GM18868 (cell line): ENCODE data around the gene ACIN1.
"Not testable (repeated sequence)": the region's sequence is repeated elsewhere in the genome, so short reads cannot be mapped to it uniquely, and the experiment has no call there.

ENCODE experiments used
- ATAC-seq: cut with Tn5 transposase; IDR thresholded peaks from one replicate; pipeline ENCODE4 v1.9.1; 2021; ENCODE audit warnings: mild to moderate bottlenecking, moderate library complexity; ENCODE audit not compliant: unreplicated experiment

ACIN1 gene

DNA sequence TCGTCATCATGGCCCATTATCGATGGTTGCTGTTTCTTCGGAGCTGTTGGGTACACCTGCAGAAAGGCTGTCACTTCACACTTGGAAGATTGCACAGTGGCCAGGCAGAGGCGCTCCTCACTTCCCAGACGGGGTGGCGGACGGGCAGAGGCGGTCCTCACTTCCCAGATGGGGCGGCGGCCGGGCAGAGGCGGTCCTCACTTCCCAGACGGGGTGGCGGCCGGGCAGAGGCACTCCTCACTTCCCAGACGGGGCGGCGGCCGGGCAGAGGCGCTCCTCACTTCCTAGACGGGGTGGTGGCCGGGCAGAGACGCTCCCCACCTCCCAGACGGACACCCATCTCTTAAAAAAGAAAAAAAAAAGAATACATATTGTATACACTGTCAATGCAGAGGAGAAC is 13.2 kb upstream of the ACIN1 start:
- ATAC-seq: not testable (repeated sequence)

DNA sequence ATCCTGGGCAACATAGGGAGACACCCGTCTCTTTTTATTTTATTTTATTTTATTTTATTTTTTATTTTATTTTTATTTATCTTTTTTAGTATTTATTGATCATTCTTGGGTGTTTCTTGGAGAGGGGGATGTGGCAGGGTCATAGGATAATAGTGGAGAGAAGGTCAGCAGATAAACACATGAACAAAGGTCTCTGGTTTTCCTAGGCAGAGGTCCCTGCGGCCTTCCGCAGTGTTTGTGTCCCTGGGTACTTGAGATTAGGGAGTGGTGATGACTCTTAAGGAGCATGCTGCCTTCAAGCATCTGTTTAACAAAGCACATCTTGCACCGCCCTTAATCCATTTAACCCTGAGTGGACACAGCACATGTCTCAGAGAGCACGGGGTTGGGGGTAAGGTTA is 12.7 kb upstream of the ACIN1 start:
- not testable (repeated sequence) for ATAC-seq

DNA sequence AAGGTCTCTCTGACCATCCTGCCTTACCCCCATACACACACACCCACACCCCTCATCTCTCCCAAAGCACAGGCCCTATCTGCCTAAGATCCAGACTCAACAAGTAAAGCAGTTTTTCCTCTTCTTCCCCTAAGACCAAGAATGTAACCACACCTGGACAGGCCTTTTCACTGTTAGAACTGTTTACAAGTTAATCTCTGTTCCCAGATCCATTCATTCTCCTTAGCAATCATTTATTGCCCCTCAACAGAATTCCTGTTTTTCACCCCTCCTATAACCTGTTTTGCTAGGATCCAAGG is 11.8 kb upstream of the ACIN1 start:
- ATAC-seq: no peak

DNA sequence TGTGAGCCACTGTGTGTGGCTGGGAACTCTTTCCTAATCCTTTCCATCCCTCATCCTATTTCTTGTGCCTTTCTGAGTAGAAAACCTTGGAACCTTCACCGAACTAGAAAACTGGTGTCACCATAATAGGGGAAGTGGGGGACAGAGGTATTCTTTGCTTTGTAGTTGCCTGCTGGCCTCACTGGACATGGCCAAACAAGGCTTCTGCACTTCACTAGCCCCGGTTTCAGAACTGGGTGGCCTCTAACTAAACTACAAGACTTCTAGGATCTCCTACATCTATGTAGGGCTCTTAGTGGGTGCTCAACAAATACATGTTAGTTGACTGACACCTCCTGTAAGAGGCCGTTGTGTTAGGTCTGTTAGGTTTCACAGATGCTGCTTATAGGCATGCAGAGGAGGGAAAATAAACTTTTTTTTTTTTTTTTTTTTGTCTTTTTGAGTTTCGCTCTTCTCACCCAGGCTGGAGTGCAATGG is 10.4 kb upstream of the ACIN1 start:
- no peak for ATAC-seq

DNA sequence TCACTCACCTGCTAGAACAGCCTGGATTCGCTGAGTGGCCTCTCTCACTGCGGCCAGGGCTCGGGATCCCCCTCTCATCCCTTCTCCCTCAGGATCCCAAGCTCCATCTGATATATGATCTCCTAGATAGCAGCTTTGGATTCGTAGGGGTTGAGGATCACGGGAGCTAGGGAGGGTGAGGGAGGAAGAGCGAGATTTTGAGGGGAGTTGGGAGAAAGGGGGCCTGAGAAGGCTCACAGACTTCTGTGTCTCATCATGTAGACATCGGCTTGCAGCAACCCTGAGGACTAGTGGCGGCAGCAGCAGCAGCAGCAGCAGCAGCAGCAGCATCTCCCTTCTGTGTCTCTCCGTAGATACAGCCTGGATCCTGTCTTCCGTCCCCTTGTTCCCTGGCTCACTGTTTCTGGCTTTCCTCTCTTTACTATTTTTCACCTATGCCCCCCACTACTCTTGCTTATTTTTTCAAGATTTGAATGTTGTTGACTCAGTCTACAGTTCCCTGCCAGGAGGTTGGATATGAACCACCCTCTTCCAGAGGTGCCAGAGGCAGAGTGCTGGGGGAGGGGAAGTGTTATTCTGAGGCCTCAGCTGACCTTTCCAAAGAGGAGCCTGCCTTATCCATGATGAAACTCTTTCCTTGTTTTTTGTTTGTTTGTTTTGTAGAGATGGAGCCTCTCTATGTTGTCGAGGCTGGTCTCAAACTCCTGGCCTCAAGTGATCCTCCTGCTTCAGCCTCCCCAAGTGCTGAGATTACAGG is 9.8 kb upstream of the ACIN1 start, which contains the start of gene CIROP:
Gene CIROP (minus strand): TSS at position 399 of the 757 bp plus-strand sequence. CDS start 69 bp downstream, at position 330.
- no peak for ATAC-seq

DNA sequence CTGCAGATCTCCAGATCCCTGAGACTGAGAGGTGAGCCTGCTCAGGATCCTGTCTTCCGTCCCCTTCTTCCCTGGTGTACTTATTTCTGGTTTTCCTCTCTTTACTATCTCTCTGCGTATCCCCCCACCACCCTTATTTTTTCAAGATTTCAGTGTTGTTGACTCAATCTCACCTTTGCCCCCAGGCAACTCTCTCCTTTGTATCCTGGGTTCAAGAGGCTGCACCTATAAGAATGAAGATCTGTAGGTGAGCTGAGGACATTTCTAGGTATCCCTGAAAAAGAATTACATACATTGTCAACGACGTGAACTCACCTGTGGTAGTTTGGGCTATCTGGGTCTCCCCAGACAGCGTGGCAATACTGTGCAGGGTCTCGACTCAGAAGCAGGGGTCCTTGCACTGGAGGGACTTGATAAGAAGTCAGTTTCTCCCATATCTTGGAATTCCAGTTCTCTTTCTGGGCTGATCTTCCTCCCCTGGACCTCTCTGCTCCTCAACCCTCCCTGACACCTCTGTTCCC is 9.2 kb upstream of the ACIN1 start:
- no peak for ATAC-seq

DNA sequence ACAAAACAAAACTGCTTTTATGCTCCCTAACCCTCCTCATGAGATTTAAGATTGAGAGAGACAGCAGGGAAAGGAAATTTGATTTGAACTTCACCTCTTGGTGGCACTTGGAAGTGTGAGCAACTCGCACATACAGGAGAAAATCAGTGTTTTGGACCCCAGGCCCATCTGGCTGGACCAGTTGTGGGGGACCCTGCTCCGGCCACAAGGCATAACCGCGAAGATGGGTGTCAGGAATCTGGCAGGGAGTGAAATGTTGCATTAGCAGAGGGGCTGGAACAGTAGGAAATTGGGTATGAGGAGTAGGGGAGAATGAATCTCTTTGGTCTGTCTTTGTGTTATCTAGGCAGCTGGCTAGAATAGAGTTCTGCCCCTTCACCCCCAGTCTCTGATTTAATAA is 8.6 kb upstream of the ACIN1 start:
- no peak for ATAC-seq

DNA sequence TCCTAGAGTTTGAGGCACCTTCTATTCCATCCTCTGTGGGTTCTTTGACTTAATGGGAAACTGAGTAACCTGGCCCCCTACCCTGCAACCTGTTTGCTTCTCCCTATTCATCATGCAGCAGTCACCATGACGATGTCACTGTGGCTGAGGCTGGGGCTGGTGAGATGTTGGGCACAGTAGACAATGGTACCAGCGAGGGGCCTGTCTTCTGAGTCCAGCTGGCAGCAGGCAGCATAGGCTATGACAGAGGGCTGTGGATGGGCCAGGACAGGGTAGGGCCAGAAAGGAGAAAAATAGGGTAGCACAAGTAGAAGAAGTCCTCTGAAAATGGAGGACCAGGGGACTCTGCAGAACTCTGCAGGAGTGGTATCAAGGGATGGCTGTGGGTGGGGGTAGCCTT is 7.9 kb upstream of the ACIN1 start:
- ATAC-seq: no peak

DNA sequence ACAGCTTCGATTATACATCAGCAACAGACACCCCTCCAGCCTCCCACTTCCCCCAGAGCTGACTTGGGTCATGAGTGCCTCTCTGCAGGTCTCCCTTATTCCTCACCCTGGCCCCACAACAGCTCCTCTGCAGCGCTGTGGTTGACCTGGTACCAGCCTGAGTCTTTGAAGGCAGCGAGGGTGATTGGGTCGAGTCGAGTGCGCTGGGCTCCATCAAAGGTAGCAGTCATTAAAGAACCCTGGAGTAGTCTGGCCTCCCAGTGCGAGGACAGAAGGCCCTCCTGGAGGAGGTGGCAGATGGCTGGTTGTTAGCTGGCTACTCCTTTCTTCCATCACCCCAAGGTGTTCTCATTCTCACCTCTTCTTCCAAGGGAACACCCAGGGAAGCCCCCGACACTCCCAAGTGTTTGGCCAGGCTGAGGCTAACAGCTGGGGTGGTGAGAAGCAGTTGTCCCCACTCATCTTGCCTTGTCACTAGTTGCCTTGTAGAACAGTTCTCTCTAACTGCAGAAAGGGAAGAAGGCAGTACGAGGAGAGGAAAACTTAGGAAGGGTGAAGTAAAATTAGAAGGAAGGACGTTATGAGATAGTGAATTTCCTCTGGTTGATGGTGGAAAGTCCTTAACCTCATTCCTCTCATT is 7.2 kb upstream of the ACIN1 start:
- ATAC-seq: no peak

DNA sequence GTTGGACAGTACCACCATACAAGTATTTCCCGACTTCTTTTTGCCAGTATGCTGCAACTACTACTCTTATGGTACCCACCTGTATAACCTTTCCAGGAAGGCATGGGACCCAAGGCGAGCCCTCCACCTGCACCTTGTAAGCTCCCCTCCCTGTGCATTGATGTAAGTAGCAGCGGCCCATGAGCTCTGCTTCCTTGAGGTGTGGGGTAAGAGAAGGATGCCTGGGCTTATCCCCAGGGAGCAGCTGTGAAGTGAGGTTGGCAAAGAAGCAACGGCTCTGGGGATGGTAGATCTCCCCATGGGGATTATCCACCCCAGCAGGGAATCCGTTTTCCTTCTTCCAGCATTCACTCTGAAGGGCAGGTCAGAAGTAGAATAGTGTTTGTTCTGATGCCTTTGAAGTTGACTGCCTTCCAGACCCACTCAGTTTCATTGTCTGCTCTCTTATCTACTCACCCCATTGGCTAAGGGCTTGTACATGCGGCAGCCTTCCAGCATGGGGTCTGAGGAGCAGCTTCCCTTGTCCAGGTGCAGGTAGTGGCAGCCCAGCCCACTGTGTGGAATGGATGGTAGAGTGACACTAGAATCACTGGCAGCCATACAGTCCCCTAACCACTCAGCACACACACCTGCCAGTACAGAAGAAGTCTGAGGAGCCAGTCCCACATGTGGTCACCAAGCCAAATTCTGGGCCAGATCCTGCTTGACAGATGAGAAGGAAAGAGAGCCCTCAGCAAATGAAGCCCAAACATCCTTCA is 6.5 kb upstream of the ACIN1 start:
- ATAC-seq: no peak

DNA sequence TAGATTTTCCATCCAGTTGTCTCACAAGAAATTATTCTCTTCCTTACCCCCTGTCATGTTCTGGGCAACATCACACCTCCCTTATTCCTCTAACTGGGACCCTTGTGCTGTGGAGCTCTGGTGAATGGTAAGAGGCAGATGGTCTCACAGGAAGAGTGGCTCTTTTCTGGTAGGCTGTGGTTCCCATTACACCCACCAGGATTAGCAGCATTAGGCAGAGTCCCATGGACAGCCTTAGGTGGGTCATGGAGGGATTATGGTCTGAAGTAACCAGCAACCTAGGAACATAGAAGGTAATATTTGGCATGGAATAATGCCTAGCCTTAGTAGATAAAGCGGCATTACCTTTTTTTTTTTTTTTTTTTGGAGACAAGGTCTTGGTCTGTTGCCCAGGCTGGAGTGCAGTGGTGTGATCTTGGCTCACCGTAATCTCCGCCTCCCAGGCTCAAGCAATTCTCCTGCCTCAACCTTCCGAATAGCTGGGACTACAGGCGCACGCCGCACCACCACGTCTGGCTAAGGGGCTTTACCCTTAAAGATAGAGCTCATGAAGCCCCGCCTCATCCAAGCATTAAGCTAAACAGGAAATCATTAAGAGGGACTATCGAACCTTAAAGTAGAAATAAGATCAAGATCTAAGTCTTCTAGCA is 4.4 kb upstream of the ACIN1 start:
- no peak for ATAC-seq

DNA sequence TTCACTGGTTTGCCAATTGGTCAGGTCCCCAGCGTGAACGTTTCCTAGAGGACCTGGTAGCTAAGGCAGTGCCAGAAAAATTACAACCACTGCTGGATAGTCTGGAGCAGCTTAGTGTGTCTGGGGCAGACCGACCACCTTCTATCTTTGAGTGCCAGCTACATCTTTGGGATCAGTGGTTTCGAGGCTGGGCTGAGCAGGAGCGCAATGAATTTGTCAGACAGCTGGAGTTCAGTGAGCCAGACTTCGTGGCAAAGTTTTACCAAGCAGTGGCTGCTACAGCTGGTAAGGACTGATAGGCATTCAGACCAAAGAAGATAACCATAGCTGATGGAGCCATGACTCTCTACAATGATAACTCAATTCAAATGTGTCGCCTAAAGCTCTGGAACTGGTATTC is 2.9 kb upstream of the ACIN1 start:
- no peak for ATAC-seq

DNA sequence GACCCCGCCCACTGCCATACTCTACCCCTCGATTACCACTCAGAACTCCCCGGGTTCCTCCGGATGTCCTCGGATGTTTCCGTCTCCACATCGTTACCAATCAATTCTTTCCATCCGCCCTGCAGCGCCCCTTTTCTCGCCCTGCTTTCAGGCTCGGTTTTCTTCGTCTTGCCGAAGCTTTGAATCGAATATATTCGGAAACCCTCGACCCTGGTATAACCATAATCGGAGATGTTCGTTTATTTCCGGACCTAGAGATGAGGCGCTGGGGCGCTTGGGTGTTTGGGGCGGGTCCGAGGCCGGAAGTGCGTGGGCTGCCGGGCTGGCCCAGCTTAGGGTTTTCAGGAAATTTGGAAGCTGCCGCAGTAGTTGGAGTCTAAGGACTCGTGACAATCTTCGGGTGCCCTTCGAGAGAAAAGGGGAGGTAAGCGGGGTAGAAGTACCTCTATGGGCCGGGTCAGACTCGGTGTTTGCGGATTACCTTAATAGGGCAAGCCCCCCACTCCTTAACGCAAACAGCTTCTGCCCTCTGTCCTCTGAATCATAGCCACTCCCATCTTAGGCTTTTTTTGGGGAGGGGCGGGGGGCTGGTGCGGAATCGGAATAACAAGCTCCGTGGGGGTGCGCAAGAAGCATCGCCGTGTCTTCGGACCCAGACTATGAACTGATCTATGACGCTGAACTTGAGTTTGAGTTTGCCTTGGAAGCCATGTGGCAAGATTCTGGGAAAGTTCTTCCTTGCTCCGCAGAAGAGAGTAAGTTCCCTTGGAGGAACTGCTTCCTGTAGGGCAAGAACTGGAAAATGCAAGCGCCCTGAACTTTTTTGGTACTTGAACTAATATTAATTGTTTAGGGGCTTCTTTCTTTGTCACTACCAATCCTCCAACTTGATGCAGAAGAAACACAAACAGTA is 516 bp upstream of the ACIN1 start, which contains the start of gene C14orf119:
Gene C14orf119 (plus strand): TSS at position 310 of the 913 bp plus-strand sequence. CDS start 2,154 bp downstream, outside the sequence.
- ATAC-seq: peak; percentile 88

DNA sequence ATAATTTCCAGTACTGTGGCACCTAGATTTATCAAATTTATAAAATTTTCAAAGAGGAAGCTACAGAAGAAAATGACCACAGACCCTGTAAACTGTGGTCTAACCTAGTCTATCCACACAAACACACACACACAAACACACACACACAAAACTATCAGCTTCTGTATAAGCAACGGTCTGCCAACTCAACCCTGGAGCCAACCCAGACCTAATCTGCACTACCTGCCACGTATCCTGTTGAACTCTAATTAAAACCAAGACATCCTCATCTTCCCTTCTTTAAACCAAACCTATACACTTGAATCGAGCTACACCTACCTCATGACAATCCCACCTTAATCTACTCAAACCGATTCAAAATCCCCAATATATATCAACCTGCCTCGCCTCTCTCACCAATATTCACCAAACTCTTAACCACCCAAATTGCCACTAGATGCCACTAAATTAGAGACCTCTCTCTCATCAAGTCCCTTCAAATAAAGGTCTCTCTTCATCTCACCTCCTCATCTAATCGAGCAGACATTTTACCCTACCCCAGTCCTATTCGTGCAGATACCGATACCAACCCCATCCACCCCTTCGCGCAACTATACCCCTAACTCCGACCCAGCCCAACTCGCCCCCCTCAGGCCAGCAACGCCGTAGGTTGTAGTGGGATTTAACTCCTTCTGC is 808 bp downstream of the ACIN1 start:
- peak; percentile 39 for ATAC-seq

DNA sequence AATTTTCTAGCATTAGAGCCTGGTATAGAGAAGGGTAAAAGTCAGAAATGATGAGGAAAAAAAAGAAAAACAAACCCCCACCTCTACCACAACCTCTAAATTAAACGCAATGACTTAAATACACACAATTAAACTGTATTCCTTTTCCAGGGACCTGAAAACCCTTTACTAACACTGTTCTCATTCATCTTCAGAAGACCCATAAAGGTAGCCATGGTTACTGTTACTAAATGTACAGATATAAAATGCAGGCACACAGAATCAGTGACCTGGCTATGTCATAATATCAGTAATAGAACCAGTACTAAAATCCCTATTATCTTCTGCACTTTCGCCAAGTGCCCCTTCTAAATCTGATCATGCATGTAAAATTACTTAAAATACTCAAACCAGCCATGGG is 1.4 kb downstream of the ACIN1 start:
- ATAC-seq: no peak

DNA sequence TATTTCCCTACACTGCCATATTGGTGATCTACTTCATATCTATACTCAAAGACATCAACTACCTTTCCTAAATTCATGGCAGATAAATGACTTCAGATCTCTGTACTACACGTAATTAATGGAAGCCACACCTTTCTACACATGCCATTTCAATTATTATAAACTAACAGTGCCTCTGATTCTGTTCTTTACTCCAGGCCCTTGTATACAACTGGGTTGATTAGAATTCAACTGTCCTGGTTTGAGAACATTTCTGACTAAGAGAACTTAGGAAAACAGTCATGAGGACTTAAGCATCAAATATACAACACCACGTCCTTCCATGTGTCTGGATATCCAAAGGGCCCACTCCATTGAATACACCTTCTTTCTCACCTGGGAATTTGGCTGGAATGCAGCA is 1.8 kb downstream of the ACIN1 start:
- ATAC-seq: no peak

DNA sequence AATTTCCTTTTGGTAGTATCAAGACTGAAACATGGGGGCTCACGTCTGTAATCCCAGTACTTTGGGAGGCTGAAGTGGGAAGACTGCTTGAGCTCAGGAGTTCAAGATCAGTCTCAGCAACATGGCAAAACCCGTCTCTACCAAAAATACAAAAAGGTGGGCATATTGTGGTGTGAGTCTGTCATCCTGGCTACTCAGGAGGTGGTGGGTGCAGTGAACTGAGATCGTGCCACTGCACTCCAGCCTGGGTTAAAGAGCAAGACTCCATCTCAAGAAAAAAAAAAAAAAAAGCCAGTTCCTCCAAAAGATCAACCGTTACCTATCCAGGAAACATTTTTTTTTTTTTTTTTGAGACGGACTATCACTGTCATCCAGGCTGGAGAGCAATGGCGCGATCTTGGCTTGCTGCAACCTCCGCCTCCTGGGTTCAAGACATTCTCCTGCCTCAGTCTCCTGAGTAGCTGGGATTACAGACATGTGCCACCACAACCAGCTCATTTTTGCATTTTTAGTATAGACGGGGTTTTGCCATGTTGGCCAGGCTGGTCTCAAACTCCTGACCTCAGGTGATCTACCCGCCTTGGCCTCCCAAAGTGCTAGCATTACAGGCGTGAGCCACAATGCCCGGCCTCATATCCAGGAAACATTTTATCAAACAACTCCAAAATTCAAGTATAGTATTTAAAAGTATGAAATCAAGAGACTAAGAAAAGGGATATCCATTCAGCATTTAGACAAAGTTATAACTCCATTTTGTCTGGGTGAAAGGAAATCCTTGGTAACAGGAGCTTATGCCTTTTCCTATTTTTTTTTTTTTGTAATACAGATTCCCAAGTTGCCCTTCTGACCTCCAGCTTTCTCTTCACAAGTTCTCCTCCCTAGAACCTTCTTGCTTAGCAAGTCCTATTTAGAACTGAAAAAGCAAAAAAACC is 3.4 kb downstream of the ACIN1 start:
- no peak for ATAC-seq

DNA sequence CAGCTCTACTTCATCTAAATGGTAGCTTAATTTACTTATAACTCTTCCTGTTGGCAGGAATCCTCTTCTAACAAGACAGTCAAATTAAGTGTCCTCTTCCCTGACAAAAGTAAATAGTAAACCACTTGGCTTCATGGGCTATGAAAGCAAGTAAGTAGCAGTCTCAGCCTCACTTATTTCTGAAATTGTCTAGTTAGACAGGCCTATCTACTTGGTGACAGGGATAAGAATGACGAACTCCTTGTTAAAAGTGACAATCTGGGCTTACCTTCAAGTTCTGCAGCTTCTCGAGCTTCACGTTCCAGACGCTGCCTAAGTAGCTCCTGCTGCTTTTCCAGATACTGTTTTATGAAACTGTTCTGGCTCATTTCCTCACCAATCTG is 4.7 kb downstream of the ACIN1 start:
- ATAC-seq: no peak
